NCI-H2107 treated with DMSO at 0.1 percent for 48 hours (cell line): ENCODE results near the gene EML6.
"Not testable (repeated sequence)": the region's sequence is repeated elsewhere in the genome, so short reads cannot be mapped to it uniquely, and the experiment has no call there.

Experiments used
- DNase-seq: peaks from one replicate; lab custom pipeline; 2025; ENCODE audit not compliant: unreplicated experiment; lab: John Stamatoyannopoulos, UW

Gene EML6

DNA sequence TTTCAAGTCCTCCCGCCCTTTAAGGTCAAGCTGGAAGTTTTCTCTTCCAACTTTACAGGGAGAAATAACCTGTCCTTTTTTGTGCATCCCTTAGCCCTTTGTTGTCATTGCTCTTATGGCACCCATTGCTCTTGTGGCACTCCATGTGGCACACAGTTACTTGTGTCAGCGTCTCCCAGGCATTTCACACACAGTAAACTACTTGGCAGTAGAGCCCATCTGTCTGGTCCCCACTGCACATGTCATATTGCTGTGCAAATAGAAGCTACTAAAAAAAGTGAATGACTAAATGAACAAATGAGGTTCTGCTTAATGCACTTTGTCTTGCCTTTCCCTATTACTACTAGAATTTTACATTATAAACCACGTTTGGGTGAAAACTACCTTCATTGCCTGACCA lies 149.3 kb downstream of the EML6 start:
- no peak for DNase-seq

DNA sequence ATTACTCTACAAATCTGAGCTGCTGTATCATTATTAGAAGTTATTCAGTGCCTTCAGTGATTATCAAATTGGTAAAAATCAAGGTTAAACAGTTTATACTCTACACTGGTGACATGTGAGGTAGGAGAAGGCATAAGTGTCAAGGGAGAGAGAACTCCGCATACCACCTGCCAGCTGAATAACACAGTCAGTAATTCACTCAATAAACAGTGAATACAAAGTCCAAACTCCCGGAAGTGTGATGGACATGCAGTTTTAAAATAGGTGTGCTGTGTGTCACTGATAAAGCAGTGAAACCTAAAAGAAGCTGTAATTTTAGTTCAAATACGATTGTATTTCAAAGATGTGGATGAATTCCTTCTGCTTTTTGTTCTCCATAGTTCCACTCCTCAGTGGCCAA lies 149.8 kb downstream of the EML6 start:
- not testable (repeated sequence) for DNase-seq

- DNase-seq, result no peak
These were observed 153.3 kb downstream of the EML6 start for GRCh38 chr2:54876764-54877163.

GRCh38 chr2:54878182-54878581 lies 154.7 kb downstream of the EML6 start:
- DNase-seq, result no peak

DNA sequence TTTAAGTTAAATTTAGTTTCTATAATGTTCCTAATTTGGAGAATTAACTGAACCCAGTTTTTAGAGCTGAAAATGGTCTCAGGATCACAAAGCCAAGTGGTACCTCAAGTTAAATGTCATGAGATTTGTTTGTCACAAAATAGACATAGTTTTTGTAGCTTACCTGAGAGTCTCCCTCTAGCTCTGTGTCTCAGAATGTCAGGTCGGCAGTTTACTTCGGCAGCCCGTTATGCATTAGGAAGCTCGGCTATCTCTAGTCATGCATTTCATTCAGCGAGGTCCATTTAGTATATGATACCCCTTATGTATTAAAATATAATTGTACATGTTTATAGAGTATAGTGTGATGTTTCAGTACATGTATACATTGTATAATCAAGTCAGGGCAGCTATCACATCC lies 155.6 kb downstream of the EML6 start:
- no peak for DNase-seq

DNA sequence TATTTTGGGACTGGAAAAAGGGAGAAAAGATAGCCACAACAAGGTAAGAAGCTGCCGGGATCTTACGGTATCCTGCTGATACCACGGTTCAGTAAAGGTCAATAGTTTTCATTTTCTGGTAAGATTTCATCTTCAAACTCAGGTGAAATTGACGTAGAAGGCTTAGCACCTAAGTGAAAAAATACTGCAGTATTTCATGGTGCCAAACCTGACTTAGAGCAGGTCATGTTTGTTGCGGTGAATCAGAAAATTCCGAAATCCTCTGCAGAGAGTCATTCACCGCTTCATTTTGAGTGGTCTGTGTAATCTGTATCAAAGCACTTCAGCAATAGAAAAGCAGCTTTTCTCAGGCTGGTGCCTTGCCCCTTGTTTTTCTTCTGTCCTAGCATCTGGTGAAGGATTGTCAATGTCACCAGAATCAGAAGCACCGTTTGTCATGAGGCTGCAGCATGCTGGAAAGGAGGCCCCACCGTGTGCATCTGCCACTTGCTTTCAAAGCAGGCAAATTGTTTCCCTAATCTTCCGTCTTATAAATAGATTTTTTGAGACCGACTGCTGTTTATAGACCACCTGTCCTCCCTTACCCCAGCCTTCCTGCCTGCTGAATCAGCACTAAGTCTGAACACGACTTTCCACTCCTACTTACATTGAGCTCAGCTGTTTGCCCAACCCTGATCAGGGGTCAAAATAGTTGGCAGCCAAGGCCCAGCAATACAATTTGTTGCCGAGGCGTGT lies 156.3 kb downstream of the EML6 start:
- no peak for DNase-seq

- no peak for DNase-seq
These were observed 157.0 kb downstream of the EML6 start for GRCh38 chr2:54880428-54880827.

DNA sequence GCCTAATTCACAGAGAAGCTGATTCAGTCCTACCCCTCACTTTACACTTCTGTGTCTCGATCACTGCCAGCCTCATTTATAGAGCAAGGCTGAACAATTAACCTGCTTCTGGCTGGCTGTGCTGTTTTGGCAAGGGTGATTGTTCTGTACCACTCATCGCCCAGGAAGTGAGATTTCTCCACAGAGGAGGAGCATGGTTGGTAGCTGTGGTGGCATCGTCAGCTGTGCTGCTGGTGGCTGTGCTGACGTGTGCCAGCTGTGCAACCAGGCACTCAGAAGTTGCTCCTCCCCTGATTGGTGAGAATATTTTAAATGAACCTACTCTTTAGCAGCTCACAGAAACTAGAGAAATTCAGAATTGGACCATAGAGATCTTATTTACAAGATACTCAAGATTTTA lies 158.3 kb downstream of the EML6 start:
- no peak for DNase-seq

- DNase-seq, result no peak
These were observed 162.4 kb downstream of the EML6 start for GRCh38 chr2:54885891-54886290.

DNA sequence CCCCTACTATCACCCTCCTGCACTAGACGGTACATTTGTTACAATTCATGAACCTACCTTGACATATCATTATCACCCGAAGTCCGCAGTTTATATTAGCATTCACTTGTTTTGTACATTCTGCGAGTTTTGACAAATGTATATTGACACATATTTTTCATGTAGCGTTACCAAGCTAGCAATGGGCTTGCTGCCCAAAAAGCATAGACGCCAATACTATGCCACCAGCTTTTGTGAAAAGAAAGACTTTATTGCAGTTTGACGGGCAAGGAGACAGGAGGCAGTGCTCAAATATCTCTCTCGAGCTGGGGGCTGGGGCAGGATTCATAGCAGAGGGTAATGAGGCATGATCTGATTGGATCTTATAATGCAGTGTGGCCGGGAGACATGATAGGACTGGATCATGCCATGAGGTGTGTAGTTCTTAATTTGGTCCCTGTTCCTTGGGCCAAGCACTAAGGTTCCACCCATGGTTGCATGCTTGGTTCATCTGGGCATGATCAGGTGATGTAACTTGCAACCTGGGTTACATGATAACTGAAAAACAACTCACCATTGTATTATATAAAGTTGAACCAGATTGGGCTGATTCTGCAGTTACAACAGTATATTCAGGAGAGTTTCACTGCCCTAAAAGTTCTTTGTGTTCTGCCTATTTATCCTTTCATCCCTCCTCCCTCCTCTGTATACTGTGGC lies 164.5 kb downstream of the EML6 start:
- no peak for DNase-seq

- DNase-seq, result no peak
These were observed 165.6 kb downstream of the EML6 start for GRCh38 chr2:54889053-54889452.

GRCh38 chr2:54891909-54892308 lies 168.4 kb downstream of the EML6 start:
- no peak for DNase-seq

- no peak for DNase-seq
These were observed 171.0 kb downstream of the EML6 start for GRCh38 chr2:54894467-54894866.

DNA sequence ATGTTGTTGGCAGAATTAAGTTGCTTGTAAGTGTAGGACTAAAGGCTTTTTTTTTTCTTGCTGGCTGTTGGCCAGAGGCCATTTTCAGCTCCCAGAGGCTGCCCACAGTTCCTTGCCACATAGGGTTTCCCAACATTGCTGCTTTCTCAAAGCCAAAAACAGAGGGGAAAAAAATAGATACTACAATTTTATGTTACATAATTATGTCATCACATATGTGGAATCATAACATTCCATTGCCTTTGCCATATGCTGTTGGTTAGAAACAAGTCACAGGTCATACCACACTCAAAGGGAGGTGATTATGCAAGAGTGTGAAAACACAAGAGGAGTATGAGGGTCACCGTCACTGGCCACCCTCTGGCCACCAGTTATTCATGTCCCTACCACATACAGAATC lies 172.3 kb downstream of the EML6 start:
- no peak for DNase-seq

GRCh38 chr2:54897420-54898310 lies 174.2 kb downstream of the EML6 start:
- no peak for DNase-seq

DNA sequence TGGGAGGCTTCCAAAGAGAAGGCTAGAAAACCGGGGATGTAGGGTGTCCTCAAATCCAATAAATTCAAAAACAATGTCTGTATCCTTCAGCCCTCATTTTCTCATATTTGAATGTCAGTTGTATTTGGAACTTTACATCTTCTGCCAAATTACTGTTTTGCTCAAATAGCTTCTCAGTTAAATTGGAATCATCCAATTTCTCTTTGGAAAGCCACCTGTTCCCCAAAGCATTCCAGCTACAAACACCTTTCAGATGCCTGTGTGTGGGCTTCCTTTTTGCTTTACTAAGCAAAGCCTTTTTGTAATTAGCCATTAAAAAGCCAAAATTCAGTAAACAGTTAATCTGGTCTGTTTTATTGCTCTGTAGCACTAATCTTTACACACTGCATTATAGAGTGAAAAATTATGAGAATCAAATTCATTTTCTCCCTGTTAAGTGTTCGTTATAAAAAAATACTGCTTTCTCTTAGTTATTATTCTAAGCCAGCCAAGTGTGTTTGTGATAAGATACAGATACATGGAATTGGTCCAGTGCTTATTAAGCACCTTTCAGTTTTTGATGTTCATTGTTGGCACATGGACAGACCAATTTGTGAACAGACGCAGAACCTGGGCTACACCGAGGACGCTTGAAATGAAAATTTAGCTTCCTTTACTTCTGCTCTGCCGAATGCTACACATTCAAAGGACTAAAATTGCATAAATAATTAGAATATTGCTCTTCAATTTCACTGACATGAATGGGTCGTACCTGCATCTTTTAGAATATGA lies 175.2 kb downstream of the EML6 start:
- DNase-seq, result no peak

DNA sequence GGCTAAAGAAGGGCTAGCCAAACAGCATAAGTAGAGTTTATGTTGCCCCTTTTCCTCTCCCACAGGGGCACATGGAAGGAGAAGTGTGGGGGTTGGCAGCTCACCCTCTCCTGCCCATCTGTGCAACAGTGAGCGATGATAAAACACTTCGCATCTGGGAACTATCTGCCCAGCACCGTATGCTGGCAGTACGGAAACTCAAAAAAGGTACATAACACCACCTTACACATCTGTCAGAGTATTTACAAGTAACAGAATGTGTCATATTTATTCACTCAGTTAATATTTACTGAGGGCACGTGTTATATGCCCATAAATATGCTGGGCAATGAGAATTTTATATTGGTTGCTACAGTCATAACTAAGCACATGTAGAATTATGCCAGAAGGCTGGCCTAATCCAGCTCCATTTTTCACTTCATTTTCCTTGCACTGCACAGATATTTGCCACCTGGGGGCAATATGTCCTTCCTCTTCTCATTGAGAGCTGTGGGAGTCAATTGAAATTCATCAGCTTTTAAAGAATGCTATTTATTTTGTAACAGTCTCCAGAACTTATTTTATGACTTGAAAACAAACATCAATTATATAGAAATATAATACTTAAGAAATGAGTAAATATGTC lies 176.2 kb downstream of the EML6 start:
- DNase-seq, result peak; percentile 1

GRCh38 chr2:54901224-54901986 lies 177.9 kb downstream of the EML6 start:
- no peak for DNase-seq

DNA sequence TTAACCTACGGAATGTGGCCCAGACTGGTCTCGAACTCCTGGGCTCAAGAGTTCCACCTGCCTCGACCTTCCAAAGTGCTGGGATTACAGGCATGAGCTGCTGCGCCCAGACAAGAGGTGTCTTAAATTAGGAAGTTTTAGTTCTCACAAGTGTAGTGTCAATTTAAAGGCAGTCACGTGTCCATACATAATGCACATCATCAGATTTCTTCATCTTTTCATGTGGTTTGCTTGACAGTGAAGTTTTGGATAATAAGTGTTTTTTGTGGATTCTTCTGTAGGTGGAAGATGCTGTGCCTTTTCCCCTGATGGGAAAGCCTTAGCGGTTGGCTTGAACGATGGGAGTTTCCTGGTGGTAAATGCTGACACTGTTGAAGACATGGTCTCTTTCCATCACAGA lies 179.3 kb downstream of the EML6 start:
- no peak for DNase-seq
